VCaP (cell line): Measurements from ENCODE around the gene DNA2.

Source experiments
- H3K27ac ChIP-seq: fragments of 450-650 bp; 2 replicates; pipeline ENCODE4 v1.5.1; 2017
- CTCF ChIP-seq: fragments of 450-650 bp; conservative IDR thresholded peaks from 2 replicates; pipeline ENCODE4 v1.5.1; 2017; ENCODE audit warnings: mild to moderate bottlenecking, moderate library complexity

Gene DNA2

DNA sequence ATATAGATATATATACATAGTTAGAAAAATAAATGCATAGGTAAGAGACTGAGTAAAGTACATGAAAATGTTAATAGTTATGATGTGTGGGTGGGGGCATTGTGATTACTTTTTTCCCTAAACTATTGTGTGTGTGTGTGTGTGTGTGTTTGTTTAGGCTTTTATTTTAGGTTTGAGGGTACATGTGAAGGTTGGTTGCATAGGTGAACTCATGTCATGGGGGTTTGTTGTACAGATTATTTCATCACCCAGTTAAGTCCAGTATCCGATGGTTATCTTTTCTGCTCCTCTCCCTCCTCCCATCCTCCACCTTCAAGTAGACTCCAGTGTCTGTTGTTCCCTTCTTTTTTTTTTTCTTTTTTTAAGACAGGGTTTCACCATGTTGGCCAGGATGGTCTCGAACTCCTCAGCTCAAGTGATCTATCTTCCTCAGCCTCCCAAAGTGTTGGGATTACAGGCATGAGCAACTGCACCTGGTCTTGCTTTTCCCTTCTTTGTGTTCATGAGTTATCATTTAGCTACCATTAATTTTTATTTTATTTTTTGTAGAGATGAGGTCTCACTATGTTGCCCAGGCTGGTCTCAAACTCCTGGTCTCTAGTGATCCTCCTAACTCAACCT, 62.8 kb downstream of the DNA2 start:
- H3K27ac ChIP-seq: no peak overlapping the region
- TF ChIP-seq CTCF: no peak

GRCh38 chr10:68406815-68407548, 64.8 kb downstream of the DNA2 start, which contains the start of gene RUFY2:
Gene RUFY2 (minus strand): TSS chr10:68407277. CDS start chr10:68407189, 88 bp downstream.
- TF ChIP-seq CTCF: peak; percentile 98
- H3K27ac ChIP-seq: peak within 1 kb of the TSS; percentile 93

DNA sequence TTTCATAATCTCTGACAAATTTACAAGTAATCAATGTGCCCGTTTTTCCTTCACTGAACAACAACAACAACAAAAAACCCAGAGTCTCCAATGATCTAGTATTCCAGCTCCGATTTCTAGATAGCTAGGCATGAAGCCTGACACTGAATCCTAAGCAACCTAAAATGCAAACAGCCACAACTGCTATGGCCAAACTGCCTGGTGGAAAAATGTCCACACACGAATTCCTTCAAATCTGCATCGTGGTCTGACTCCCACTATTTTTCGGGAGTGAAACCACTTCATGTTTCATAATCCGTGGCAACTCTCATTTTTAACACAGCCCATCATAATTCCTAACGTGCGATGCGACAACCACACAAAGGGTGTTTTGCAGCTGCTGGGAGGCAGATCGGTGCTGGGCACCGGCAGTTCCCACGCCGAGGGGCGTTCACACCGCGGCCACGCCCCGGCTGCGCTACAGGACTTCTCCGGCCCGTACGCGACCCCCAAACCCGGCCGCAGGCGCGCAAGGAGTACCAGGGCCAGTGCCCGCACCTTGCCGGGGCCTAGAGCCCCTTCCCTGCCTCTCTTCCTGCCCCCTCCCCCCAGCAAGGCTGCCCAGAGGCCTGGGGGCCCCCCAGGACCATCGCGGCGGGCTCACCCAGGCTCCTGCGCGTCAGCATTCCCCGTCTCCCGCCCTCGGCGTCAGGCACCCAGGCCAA, 65.5 kb downstream of the DNA2 start:
- TF ChIP-seq CTCF: no peak
- H3K27ac ChIP-seq: peak overlapping the region; percentile 93

- no peak overlapping the region for H3K27ac ChIP-seq
- no peak for TF ChIP-seq CTCF
Measured at GRCh38 chr10:68403701-68404100, 68.1 kb downstream of the DNA2 start.

DNA sequence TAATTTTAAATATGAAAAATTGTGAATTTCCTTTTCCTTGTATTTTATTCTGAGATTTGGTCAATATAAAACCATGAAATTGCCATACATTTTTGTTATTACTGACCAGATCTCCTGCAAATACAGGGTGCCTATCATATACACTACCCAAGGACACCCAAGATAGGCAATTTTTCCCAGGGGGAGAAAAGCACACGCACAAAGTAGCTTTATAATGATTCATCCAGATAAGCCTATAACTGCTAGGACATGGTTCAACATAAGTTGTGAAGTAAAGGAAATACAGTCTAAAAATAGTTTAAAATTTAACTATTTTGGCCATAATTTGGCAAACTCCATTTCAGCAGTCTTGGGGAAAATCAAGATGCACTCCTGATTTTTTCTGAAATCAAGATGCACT, 69.5 kb downstream of the DNA2 start:
- TF ChIP-seq CTCF: no peak
- H3K27ac ChIP-seq: no peak overlapping the region

- no peak overlapping the region for H3K27ac ChIP-seq
- TF ChIP-seq CTCF: no peak
Measured at GRCh38 chr10:68397005-68397404, 74.8 kb downstream of the DNA2 start.

GRCh38 chr10:68385740-68386139, 86.0 kb downstream of the DNA2 start:
- no peak for TF ChIP-seq CTCF

More at GRCh38 chr10:68385740-68386139, 86.0 kb downstream of the DNA2 start:
- H3K27ac ChIP-seq: no peak overlapping the region
